HUES6 (cell line): Measurements from ENCODE around the gene ANGPTL5.
"Not testable (repeated sequence)": the region's sequence is repeated elsewhere in the genome, so short reads cannot be mapped to it uniquely, and the experiment has no call there.

Experiments
- H3K27ac ChIP-seq: 2 replicates; pipeline ENCODE4 v1.7.0; 2013; ENCODE audit warnings: low read depth, mild to moderate bottlenecking, low read length, inconsistent platforms
- H3K27me3 ChIP-seq: 2 replicates; pipeline ENCODE4 v1.6.1; 2013; ENCODE audit warnings: low read length; ENCODE audit not compliant: control insufficient read depth, insufficient read depth
- H3K36me3 ChIP-seq: 2 replicates; pipeline ENCODE4 v1.6.1; 2013; ENCODE audit warnings: low read length; ENCODE audit not compliant: control insufficient read depth, insufficient read depth
- H3K4me1 ChIP-seq: 2 replicates; pipeline ENCODE4 v1.6.1; 2013; ENCODE audit warnings: low read length; ENCODE audit not compliant: control insufficient read depth, insufficient read depth
- H3K4me3 ChIP-seq: 2 replicates; pipeline ENCODE4 v1.5.1; 2013; ENCODE audit warnings: low read depth, low read length
- H3K9ac ChIP-seq: one replicate; pipeline ENCODE4 v1.6.1; 2013; ENCODE audit warnings: mild to moderate bottlenecking, low read length
- H3K9me3 ChIP-seq: 2 replicates; pipeline ENCODE4 v1.6.1; 2013; ENCODE audit warnings: low read depth, low read length; ENCODE audit not compliant: control insufficient read depth, insufficient read depth

The ANGPTL5 gene

DNA sequence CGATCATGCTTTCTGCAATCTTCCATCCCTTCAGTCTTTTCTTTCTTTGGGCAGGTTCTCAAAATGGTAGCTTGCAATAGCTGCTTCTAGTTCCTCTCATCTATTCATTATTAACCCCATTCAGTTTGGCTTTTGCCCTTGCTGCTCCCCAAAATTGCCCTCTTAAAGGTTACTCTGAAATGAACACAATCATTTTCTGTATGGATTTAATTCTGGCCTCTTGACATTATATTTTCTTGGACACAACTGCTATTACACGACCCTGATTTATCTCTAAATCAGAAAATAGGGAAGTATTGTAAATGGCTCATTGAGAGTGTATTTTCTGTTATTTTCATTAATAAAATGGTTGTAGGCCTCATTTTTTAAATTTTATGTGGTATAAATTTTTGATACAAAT, at the start of gene ANGPTL5:
ANGPTL5 (minus strand) TSS at position 101 of the 400 bp plus-strand sequence. CDS start 8,613 bp downstream, outside the sequence.
- H3K36me3 ChIP-seq: no peaks in the 10 kb centered on the region
- H3K27me3 ChIP-seq: no peaks in the 10 kb centered on the region
- peak within 1 kb of the TSS; percentile 75 for H3K4me3 ChIP-seq
- no peaks in the 10 kb centered on the region for H3K9me3 ChIP-seq
- H3K27ac ChIP-seq: no peak within 1 kb of the TSS
- peak within 1 kb of the TSS; percentile 54 for H3K9ac ChIP-seq
- peaks cover 21% of the 10 kb centered on the region; the same call in 1 of the 2 replicates for H3K4me1 ChIP-seq

DNA sequence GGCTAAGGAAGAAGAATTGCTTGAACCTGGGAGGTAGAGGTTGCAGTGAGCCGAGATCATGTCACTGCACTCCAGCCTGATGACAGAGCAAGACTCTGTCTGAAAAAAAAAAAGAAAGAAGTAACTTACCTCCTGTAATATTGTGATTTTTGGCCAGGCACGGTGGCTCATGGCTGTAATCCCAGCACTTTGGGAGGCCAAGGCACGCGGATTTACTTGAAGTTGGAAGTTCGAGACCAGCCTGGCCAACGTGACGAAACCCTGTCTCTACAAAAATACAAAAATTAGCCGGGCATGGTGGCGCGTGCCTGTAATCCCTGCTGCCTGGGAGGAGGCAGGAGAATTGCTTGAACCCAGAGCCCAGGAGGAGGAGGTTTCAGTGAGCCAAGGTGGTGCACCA, 47.9 kb upstream of the ANGPTL5 start:
- not testable (repeated sequence) for H3K36me3 ChIP-seq

DNA sequence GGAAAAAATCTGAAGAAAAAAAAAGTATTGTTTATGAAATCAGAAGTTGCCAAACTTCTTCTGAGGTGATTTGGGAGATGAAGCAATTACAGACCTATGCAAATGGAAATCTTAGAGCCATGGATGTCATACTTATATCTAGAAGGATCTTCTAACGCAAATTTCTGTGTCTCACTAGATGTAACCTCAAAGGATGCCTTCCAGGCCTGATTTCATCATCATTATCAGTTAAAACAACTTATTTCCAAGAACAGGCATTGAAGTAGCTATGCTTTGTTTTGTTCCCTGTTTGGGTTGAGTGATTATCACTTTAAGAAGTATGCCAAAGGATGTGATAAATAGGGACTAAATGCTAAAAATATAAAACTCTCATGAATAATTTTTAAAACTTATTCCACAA, 43.9 kb upstream of the ANGPTL5 start:
- no peak overlapping the region for H3K27ac ChIP-seq
- no peaks in the 10 kb centered on the region for H3K4me1 ChIP-seq
- no peak overlapping the region for H3K4me3 ChIP-seq
- no peaks in the 10 kb centered on the region for H3K9me3 ChIP-seq
- no peaks in the 10 kb centered on the region for H3K27me3 ChIP-seq
- H3K36me3 ChIP-seq: no peaks in the 10 kb centered on the region
- no peak overlapping the region for H3K9ac ChIP-seq

More for the DNA sequence above, 47.9 kb upstream of the ANGPTL5 start:
- not testable (repeated sequence) for H3K4me1 ChIP-seq, H3K27me3 ChIP-seq, H3K4me3 ChIP-seq, H3K27ac ChIP-seq, H3K9me3 ChIP-seq, H3K9ac ChIP-seq

DNA sequence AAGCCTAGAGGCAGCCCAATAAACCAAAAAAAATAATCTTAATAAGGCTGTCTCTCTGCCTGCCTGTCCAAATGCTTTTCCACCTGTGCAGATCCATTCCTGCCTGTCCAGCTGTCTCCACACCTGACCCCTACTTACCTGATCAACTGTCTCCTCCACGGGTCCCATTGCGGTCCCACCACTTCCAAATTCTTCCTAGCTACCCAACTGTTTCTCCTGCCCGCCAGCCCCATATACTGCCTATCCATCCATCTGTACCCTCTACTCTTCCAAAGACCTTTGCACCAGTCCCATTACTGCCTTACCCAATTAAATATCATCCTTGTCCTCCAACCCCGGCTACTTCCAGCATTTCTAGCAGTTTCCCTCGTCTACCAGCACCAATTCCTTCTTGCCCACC, 39.4 kb upstream of the ANGPTL5 start:
- Histone ChIP-seq H3K27ac (no peak overlapping the region), H3K27me3 (no peaks in the 10 kb centered on the region), H3K36me3 (no peaks in the 10 kb centered on the region), H3K4me1 (no peaks in the 10 kb centered on the region), H3K4me3 (no peak overlapping the region), H3K9ac (no peak overlapping the region), H3K9me3 (no peaks in the 10 kb centered on the region)

DNA sequence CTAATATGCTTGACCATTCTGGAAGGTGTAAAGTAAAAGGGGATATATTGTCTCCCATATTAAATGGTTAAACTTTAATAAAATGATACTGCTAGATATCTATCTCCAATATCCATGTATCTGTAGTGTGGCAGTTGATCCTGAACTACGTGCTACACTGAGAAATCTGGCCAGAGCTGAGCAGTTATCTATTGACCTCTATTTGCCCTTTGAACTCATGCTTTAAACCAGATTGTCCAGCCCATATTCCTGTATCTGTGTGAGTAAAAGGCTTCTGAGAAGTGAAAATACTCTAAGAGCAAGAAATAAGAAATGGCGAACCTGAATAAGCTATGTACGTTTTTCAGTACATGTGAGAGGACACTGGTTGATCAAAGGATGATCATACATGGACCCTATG, 39.0 kb upstream of the ANGPTL5 start:
- H3K4me1 ChIP-seq: no peaks in the 10 kb centered on the region
- no peaks in the 10 kb centered on the region for H3K27me3 ChIP-seq
- H3K36me3 ChIP-seq: no peaks in the 10 kb centered on the region
- no peaks in the 10 kb centered on the region for H3K9me3 ChIP-seq
- no peak overlapping the region for H3K27ac ChIP-seq
- H3K9ac ChIP-seq: no peak overlapping the region
- no peak overlapping the region for H3K4me3 ChIP-seq

DNA sequence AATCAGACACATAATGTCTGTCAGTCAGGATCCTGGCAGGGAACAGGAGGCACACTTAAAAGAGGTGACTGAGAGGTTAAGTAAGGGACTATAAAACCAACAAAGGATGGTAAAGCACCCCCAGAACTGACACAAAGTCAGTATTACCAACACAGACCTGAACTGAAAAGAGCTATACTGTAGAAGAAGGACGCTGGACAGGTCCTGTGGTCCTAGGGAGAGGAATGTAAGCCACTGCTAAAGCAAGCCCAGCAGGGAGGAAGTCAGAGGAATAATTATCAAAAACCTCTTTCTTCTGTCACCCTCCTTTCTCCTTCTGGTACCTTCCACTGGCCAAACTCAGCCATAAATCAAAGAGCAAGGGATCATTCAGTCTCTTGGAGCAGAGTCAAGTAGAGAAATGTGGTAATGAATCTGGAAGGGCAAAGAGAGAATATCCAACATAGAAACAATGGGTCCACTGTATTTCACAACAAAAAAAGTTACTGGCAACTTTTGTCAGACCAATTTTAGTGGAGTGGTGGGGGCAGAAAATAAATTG, 33.4 kb upstream of the ANGPTL5 start:
- H3K4me1 ChIP-seq: no peaks in the 10 kb centered on the region
- H3K36me3 ChIP-seq: no peaks in the 10 kb centered on the region
- H3K27ac ChIP-seq: no peak overlapping the region
- no peak overlapping the region for H3K4me3 ChIP-seq
- H3K9ac ChIP-seq: no peak overlapping the region
- no peaks in the 10 kb centered on the region for H3K9me3 ChIP-seq
- H3K27me3 ChIP-seq: no peaks in the 10 kb centered on the region

DNA sequence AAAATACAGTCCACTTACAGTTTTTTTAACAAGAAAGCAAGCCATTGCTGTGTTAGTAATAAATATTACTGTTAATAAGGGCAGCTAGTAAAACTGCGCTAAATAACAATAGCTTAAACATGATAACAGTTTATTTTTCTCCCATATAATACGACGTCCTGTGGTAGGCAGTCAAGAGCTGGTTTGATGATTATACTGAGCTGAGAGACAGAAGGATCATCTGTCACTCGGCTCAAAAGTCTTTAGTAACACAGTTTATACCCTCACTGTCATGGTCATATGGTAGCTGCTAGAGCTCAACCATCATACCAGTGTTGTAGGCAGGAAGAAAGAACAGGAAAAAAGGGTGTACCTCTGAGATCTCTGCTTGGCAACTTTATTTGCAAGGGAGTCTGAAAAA, 29.1 kb upstream of the ANGPTL5 start:
- no peaks in the 10 kb centered on the region for H3K36me3 ChIP-seq
- no peaks in the 10 kb centered on the region for H3K9me3 ChIP-seq
- no peaks in the 10 kb centered on the region for H3K4me1 ChIP-seq
- no peak overlapping the region for H3K27ac ChIP-seq
- H3K27me3 ChIP-seq: no peaks in the 10 kb centered on the region
- H3K4me3 ChIP-seq: no peak overlapping the region
- no peak overlapping the region for H3K9ac ChIP-seq

DNA sequence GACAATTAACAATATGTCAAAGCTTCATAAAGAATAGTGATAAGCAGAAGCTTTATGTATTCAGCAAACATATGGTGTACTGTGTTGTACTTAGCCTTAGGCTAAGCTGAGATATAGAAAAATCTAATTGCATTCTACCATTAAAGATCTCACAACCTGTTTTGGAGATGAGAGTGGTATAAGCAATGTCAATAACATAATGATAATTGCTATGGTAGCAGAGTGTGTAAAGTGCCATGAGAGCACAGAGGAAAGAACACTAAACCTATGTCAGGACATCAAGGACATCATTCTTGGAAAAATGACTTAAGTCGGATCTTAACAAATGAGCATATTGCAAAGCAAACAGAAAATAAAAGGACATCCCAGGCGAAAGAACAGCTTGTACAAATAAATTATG, 28.6 kb upstream of the ANGPTL5 start:
- H3K4me1 ChIP-seq: no peaks in the 10 kb centered on the region
- no peaks in the 10 kb centered on the region for H3K9me3 ChIP-seq
- no peak overlapping the region for H3K27ac ChIP-seq
- H3K36me3 ChIP-seq: no peaks in the 10 kb centered on the region
- no peak overlapping the region for H3K4me3 ChIP-seq
- no peaks in the 10 kb centered on the region for H3K27me3 ChIP-seq
- H3K9ac ChIP-seq: no peak overlapping the region

DNA sequence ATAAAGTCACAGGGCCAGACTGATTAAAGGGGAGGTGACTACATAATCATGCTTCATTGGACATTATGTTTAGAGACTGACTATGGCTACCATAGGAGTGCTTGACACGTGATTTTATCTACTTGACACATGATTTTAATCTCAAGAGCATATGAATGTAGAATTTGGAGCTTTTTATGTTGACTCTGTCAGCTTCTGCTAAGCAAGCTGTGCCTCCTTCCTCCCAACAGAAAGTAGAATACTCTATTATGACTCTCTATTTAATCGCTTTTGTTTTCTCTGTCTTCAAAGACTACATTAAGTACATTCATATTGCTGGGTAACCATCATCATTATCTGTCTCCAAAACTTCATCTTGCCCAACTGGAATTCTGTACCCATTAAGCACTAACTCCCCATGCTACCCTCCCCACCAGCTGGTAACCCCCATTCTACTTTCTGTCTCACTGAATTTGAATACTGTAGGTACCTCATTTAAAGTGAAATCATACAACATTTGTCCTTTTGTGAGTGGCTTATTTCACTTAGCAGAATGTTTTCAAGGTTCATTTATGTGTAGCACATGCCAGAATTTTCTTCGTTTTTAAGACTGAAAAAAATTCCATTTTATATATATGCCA, 24.7 kb upstream of the ANGPTL5 start:
- Histone ChIP-seq H3K4me1 (no peaks in the 10 kb centered on the region), H3K9me3 (no peaks in the 10 kb centered on the region)

DNA sequence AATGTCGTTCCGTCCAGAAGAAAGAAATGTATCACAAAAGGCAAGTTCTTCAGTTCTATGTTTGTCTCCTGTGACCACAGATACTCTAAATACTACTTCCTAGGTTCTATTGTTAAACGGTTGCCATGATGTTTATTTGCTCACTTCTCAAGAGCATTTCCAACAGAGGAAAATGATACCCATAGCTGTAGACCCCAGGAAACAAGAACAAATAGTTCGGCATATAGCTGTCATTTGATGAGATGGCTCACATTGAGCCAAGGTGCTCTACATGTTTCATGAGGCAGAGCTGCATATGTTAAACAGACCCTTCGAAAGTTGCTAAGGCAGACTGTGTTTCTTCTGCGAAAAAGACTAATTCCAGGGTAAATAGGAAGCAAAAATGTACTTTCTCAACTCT, 15.4 kb upstream of the ANGPTL5 start:
- H3K9me3 ChIP-seq: no peaks in the 10 kb centered on the region
- H3K9ac ChIP-seq: no peak overlapping the region
- no peaks in the 10 kb centered on the region for H3K27me3 ChIP-seq
- H3K36me3 ChIP-seq: no peaks in the 10 kb centered on the region
- no peak overlapping the region for H3K27ac ChIP-seq
- no peak overlapping the region for H3K4me3 ChIP-seq
- no peaks in the 10 kb centered on the region for H3K4me1 ChIP-seq

More for the DNA sequence above, 24.7 kb upstream of the ANGPTL5 start:
- Histone ChIP-seq H3K27ac (no peak overlapping the region), H3K36me3 (no peaks in the 10 kb centered on the region), H3K27me3 (no peaks in the 10 kb centered on the region), H3K9ac (no peak overlapping the region), H3K4me3 (no peak overlapping the region)

DNA sequence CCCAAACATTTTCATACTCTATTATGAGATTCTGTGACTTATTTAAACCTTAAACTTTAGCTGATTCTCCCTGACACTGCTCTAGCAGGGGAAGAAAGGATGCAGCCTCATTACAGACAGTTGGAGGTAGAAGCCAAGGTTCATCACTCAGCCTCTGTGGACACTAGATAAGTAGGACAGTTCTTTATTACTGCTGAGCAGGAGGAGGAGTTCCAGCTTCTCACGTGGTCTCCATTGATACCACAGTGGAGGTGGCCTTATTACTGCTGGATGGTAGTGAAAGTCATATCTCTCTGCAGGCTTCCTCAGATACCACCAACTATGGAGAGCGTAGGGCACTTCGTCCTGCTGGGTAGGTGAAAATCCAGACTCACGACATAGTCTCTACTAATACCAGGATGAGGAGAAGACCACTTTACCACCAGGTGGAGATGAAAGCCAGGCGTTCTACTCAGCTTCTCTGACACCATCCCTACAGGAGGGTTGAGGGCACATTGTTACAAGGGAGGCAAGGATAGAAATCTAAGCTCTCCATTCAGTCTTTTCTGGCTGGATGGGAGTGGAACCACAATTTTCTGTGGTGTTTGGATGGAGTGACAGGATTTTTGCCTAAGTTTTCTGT, 13.1 kb upstream of the ANGPTL5 start:
- Histone ChIP-seq H3K9me3 (no peaks in the 10 kb centered on the region), H3K4me3 (no peak overlapping the region), H3K4me1 (no peaks in the 10 kb centered on the region), H3K27ac (no peak overlapping the region), H3K9ac (no peak overlapping the region), H3K27me3 (no peaks in the 10 kb centered on the region), H3K36me3 (no peaks in the 10 kb centered on the region)
